HG03469 (cell line): ENCODE measurements around the gene BPI.
"Not testable (repeated sequence)": the region's sequence is repeated elsewhere in the genome, so short reads cannot be mapped to it uniquely, and the experiment has no call there.

Experiments used
- ATAC-seq: cut with Tn5 transposase; IDR thresholded peaks from one replicate; pipeline ENCODE4 v1.9.1; 2021; ENCODE audit warnings: mild to moderate bottlenecking, moderate library complexity, moderate number of reproducible peaks; ENCODE audit not compliant: unreplicated experiment

BPI gene

GRCh38 chr20:38355161-38356012, 51.4 kb downstream of the BPI start:
- ATAC-seq, result no peak

GRCh38 chr20:38357653-38358207, 53.8 kb downstream of the BPI start:
- ATAC-seq, result no peak

GRCh38 chr20:38358556-38358955, 54.6 kb downstream of the BPI start:
- ATAC-seq, result no peak

GRCh38 chr20:38363004-38363747, 59.2 kb downstream of the BPI start:
- no peak for ATAC-seq

- ATAC-seq, result no peak
These were observed 65.4 kb downstream of the BPI start for GRCh38 chr20:38369389-38369788.

GRCh38 chr20:38372806-38373205, 68.8 kb downstream of the BPI start:
- no peak for ATAC-seq

GRCh38 chr20:38373231-38373867, 69.4 kb downstream of the BPI start:
- no peak for ATAC-seq

- no peak for ATAC-seq
These were observed 69.9 kb downstream of the BPI start for GRCh38 chr20:38373898-38374297.

- ATAC-seq, result no peak
These were observed 73.2 kb downstream of the BPI start for GRCh38 chr20:38377039-38377685.

GRCh38 chr20:38377838-38378237, 73.9 kb downstream of the BPI start:
- ATAC-seq, result not testable (repeated sequence)

- no peak for ATAC-seq
These were observed 79.2 kb downstream of the BPI start for GRCh38 chr20:38383147-38383546.

- ATAC-seq, result no peak
These were observed 82.0 kb downstream of the BPI start for GRCh38 chr20:38386004-38386403.

GRCh38 chr20:38386851-38387250, 82.9 kb downstream of the BPI start:
- no peak for ATAC-seq
